Mesenchymal stem cell (in vitro differentiated cells and primary cell): ENCODE measurements around the gene PYGB.
"Not testable (repeated sequence)": the region's sequence is repeated elsewhere in the genome, so short reads cannot be mapped to it uniquely, and the experiment has no call there.

Experiments
- DNase-seq: peaks from one replicate; pipeline ENCODE4 v3.0.0-alpha.2; 2013
- H2AFZ ChIP-seq: one replicate; pipeline ENCODE4 v1.6.1; 2013; ENCODE audit warnings: low read depth, mild to moderate bottlenecking, control low read depth, inconsistent platforms, low read length, moderate library complexity
- H2AK5ac ChIP-seq: 2 replicates; pipeline ENCODE4 v1.6.1; 2013; ENCODE audit warnings: low read length, moderate library complexity, mild to moderate bottlenecking, inconsistent platforms; ENCODE audit not compliant: severe bottlenecking
- H2BK120ac ChIP-seq: one replicate; pipeline ENCODE4 v1.6.1; 2013; ENCODE audit warnings: low read depth, mild to moderate bottlenecking, inconsistent platforms, low read length, moderate library complexity
- H2BK12ac ChIP-seq, 2 experiments: one replicate each; pipeline ENCODE4 v1.6.1; 2013; ENCODE audit warnings: inconsistent platforms in 2 of 2, low read length in 2 of 2, mild to moderate bottlenecking in 2 of 2, moderate library complexity in 2 of 2, control low read depth in 1 of 2
- H2BK15ac ChIP-seq: one replicate; pipeline ENCODE4 v1.6.1; 2013; ENCODE audit warnings: mild to moderate bottlenecking, low read depth, inconsistent platforms; ENCODE audit not compliant: poor library complexity, severe bottlenecking
- H2BK5ac ChIP-seq: 2 replicates; pipeline ENCODE4 v1.6.1; 2013; ENCODE audit warnings: low read depth, mild to moderate bottlenecking, low read length, control low read depth, inconsistent platforms; ENCODE audit not compliant: poor library complexity, severe bottlenecking
- H3K14ac ChIP-seq, 2 experiments: one replicate each; pipeline ENCODE4 v1.6.1; 2013; ENCODE audit warnings: inconsistent platforms in 2 of 2, low read length in 2 of 2, control low read depth in 1 of 2, mild to moderate bottlenecking in 1 of 2, moderate library complexity in 1 of 2
- H3K18ac ChIP-seq, 2 experiments: one replicate each; pipeline ENCODE4 v1.6.1; 2013; ENCODE audit warnings: inconsistent platforms in 2 of 2, low read length in 2 of 2, control low read depth in 1 of 2, low read depth in 1 of 2, mild to moderate bottlenecking in 1 of 2
- H3K23ac ChIP-seq, 2 experiments: one replicate each; pipeline ENCODE4 v1.6.1; 2013; ENCODE audit warnings: inconsistent platforms in 2 of 2, low read length in 2 of 2, mild to moderate bottlenecking in 2 of 2, moderate library complexity in 2 of 2, control low read depth in 1 of 2
- H3K27ac ChIP-seq: 2 replicates; pipeline ENCODE4 v1.5.1; 2013; ENCODE audit warnings: mild to moderate bottlenecking, moderate library complexity, low read length, control low read depth, inconsistent platforms; ENCODE audit not compliant: poor library complexity, severe bottlenecking
- H3K27me3 ChIP-seq, 2 experiments: 2 replicates each; pipeline versions ENCODE4 v1.6.1 to v1.7.0; 2013; ENCODE audit warnings: low read length in 2 of 2, mild to moderate bottlenecking in 2 of 2, moderate library complexity in 2 of 2, control low read depth in 1 of 2, inconsistent platforms in 1 of 2; ENCODE audit not compliant: control insufficient read depth in 1 of 2, insufficient read depth in 1 of 2
- H3K36me3 ChIP-seq, 2 experiments: 2 replicates each; pipeline versions ENCODE4 v1.6.1 to v1.7.0; 2013; ENCODE audit warnings: low read length in 2 of 2, control low read depth in 1 of 2, inconsistent platforms in 1 of 2, low read depth in 1 of 2, mild to moderate bottlenecking in 1 of 2; ENCODE audit not compliant: insufficient read depth in 2 of 2, control insufficient read depth in 1 of 2
- H3K4ac ChIP-seq, 2 experiments: one replicate each; pipeline ENCODE4 v1.6.1; 2013; ENCODE audit warnings: inconsistent platforms in 2 of 2, low read length in 2 of 2, mild to moderate bottlenecking in 2 of 2, moderate library complexity in 2 of 2, control low read depth in 1 of 2, low read depth in 1 of 2
- H3K4me1 ChIP-seq: 2 replicates; pipeline ENCODE4 v1.6.1; 2013; ENCODE audit warnings: low read depth, low read length, control low read depth; ENCODE audit not compliant: control insufficient read depth, insufficient read depth
- H3K4me2 ChIP-seq: 2 replicates; pipeline ENCODE4 v1.6.1; 2013; ENCODE audit warnings: low read length, mild to moderate bottlenecking, inconsistent platforms; ENCODE audit not compliant: poor library complexity, severe bottlenecking
- H3K4me3 ChIP-seq, 2 experiments: 2 replicates each; pipeline versions ENCODE4 v1.5.1 to v1.7.0; 2013; ENCODE audit warnings: low read length in 2 of 2, mild to moderate bottlenecking in 2 of 2, control low read depth in 1 of 2, low read depth in 1 of 2; ENCODE audit not compliant: insufficient read depth in 1 of 2
- H3K79me1 ChIP-seq: replicated peaks from 2 replicates; pipeline ENCODE4 v1.6.1; 2013; ENCODE audit warnings: mild to moderate bottlenecking, control low read depth, low read length, inconsistent platforms; ENCODE audit not compliant: poor library complexity, severe bottlenecking
- H3K9ac ChIP-seq: 2 replicates; pipeline ENCODE4 v1.7.0; 2013; ENCODE audit warnings: mild to moderate bottlenecking, low read length, moderate library complexity
- H3K9me3 ChIP-seq: 2 replicates; pipeline ENCODE4 v1.7.0; 2013; ENCODE audit warnings: mild to moderate bottlenecking, low read length; ENCODE audit not compliant: control insufficient read depth
- H4K8ac ChIP-seq: one replicate; pipeline ENCODE4 v1.6.1; 2013; ENCODE audit warnings: inconsistent platforms, mild to moderate bottlenecking, low read length, moderate library complexity
- H4K91ac ChIP-seq: one replicate; pipeline ENCODE4 v1.6.1; 2013; ENCODE audit warnings: mild to moderate bottlenecking, low read length, inconsistent platforms
- WGBS: methylation state at CpG from one replicate; pipeline ENCODE4 v1.1.7; 2013; ENCODE audit warnings: mixed read lengths; 5-methylcytosine and 5-hydroxymethylcytosine counted together

Gene PYGB

GRCh38 chr20:25328954-25329498, 81.1 kb downstream of the PYGB start:
- H2BK120ac ChIP-seq: no peak overlapping the region
- DNase-seq: no peak
- peak overlapping the region in 1 of 2 experiments; percentile 21 for H3K18ac ChIP-seq
- peaks cover 12% of the 10 kb centered on the region for H3K4me1 ChIP-seq
- peak overlapping the region; percentile 34 for H4K91ac ChIP-seq
- no peak overlapping the region for H2BK12ac ChIP-seq
- H2AFZ ChIP-seq: no peak overlapping the region
- H2BK15ac ChIP-seq: no peak overlapping the region
- peaks cover 0 to 12% of the 10 kb centered on the region in 2 experiments for H3K36me3 ChIP-seq
- no peaks in the 10 kb centered on the region for H3K9me3 ChIP-seq
- no peak overlapping the region for H2BK5ac ChIP-seq
- no peak overlapping the region for H3K23ac ChIP-seq
- H3K14ac ChIP-seq: peak overlapping the region in 1 of 2 experiments; percentile 28
- H4K8ac ChIP-seq: no peak overlapping the region
- H2AK5ac ChIP-seq: no peak overlapping the region
- peaks cover 41% of the 10 kb centered on the region for H3K79me1 ChIP-seq
- H3K4me2 ChIP-seq: no peak overlapping the region
- no peaks in the 10 kb centered on the region for H3K27me3 ChIP-seq
- no peak overlapping the region for H3K4me3 ChIP-seq
- no peak overlapping the region for H3K4ac ChIP-seq
- 97% methylated on average over 11 of the region's 12 CpGs for WGBS
- no peak overlapping the region for H3K27ac ChIP-seq
- H3K9ac ChIP-seq: no peak overlapping the region

DNA sequence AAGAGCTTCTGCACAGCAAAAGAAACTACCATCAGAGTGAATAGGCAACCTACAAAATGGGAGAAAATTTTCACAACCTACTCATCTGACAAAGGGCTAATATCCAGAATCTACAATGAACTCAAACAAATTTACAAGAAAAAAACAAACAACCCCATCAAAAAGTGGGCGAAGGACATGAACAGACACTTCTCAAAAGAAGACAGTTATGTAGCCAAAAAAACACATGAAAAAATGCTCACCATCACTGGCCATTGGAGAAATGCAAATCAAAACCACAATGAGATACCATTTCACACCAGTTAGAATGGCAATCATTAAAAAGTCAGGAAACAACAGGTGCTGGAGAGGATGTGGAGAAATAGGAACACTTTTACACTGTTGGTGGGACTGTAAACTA, 87.1 kb downstream of the PYGB start:
- H2AFZ ChIP-seq, H4K8ac ChIP-seq, H3K18ac ChIP-seq, H3K23ac ChIP-seq, DNase-seq, H3K36me3 ChIP-seq, H4K91ac ChIP-seq, H2BK12ac ChIP-seq, H2BK15ac ChIP-seq, H3K4ac ChIP-seq, H3K9me3 ChIP-seq, H3K9ac ChIP-seq, H3K27ac ChIP-seq, H2BK5ac ChIP-seq, H3K27me3 ChIP-seq, H3K14ac ChIP-seq, H3K4me3 ChIP-seq, H3K4me2 ChIP-seq, H2AK5ac ChIP-seq, H2BK120ac ChIP-seq: not testable (repeated sequence)
- H3K79me1 ChIP-seq: peaks cover 25% of the 10 kb centered on the region
- H3K4me1 ChIP-seq: peaks cover 12% of the 10 kb centered on the region
- 100% methylated on average over 1 of the region's 1 CpG for WGBS

DNA sequence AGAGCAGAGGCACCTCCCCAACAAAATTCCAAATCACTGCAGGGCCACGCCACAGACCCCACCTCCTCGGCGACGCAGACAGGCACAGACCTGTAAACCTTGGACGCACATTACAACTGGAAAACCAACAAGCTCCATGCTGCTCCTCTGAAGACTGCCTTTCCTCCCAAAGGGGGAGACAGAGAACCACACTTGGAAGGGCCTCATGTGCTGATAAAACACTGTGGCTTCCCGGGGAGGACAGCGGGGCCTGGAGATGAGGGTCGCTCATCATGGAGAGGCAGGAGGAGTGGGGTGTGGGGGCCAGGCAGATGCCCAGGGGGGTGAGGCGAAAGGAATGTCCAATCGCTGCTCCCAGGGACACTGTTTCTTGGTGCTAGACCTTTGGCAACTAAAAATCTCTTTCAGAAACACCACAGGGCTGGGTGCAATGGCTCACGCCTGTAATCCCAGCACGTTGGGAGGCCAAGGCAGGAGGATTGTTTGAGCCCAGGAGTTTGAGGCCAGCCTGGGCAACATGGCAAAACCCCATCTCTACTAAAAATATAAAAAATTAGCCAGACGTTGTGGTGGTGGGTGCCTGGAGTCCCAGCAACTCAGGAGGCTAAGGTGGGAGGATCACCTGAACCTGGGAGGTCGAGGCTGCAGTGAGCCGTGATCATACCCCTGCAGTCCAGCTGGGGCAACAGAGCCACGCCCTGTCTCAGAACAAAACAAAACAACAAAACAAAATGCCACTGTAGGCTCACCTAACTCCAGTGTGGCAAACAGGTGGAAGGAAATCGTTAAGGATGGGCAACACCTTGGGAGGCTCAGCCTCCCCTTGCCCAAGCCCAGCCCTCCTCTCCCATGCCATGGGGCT, 88.9 kb downstream of the PYGB start:
- Histone ChIP-seq H3K27ac (no peak overlapping the region), H3K23ac (no peak overlapping the region), H2BK5ac (no peak overlapping the region), H3K36me3 (peaks cover 4 to 9% of the 10 kb centered on the region in 2 experiments), H2AK5ac (peak overlapping the region; percentile 75), H3K9me3 (no peaks in the 10 kb centered on the region), H2AFZ (no peak overlapping the region), H3K4me2 (no peak overlapping the region), H3K14ac (no peak overlapping the region), H3K4ac (no peak overlapping the region), H4K8ac (peak overlapping the region; percentile 84), H2BK15ac (no peak overlapping the region), H3K9ac (no peak overlapping the region), H3K4me3 (no peak overlapping the region), H2BK12ac (no peak overlapping the region), H4K91ac (peak overlapping the region; percentile 30), H3K27me3 (no peaks in the 10 kb centered on the region), H3K18ac (no peak overlapping the region), H3K79me1 (peaks cover 29% of the 10 kb centered on the region), H3K4me1 (peaks cover 15% of the 10 kb centered on the region), H2BK120ac (no peak overlapping the region)
- 83% methylated on average over 16 of the region's 17 CpGs for WGBS
- peak; percentile 60 for DNase-seq
